NCI-H2171 (cell line): ENCODE measurements around the gene TBL1Y.
"Not testable (repeated sequence)": the region's sequence is repeated elsewhere in the genome, so short reads cannot be mapped to it uniquely, and the experiment has no call there.

ENCODE experiments used
- DNase-seq: peaks from one replicate; lab custom pipeline; 2025; lab: John Stamatoyannopoulos, UW

TBL1Y gene

GRCh38 chrY:6910372-6911252, at the start of gene TBL1Y:
Gene TBL1Y, plus strand, starts transcription at chrY:6910697. Its CDS starts 114,388 bp downstream, at chrY:7025085.
- no peak for DNase-seq

GRCh38 chrY:6894496-6894895, 16.0 kb upstream of the TBL1Y start:
- no peak for DNase-seq

GRCh38 chrY:6895236-6895635, 15.3 kb upstream of the TBL1Y start:
- no peak for DNase-seq

DNA sequence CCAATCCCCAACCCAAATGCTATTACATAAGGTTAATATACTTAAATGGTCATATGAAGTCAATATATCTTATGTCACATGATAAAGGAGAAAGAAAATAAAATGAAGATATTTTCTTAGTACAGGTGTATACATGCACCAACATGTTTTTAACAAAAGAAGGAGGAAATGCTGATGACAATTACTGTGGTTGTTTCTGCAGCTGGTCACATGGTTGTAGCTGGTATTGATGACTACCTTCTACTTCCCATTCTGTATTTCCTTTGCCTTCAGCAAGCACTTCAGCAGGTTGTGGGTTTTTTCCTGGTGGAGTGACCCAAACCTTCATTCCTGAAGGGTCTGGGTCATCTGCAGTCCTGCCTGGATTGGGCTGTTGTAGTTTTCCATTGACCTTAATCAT, 8.4 kb upstream of the TBL1Y start:
- not testable (repeated sequence) for DNase-seq

DNA sequence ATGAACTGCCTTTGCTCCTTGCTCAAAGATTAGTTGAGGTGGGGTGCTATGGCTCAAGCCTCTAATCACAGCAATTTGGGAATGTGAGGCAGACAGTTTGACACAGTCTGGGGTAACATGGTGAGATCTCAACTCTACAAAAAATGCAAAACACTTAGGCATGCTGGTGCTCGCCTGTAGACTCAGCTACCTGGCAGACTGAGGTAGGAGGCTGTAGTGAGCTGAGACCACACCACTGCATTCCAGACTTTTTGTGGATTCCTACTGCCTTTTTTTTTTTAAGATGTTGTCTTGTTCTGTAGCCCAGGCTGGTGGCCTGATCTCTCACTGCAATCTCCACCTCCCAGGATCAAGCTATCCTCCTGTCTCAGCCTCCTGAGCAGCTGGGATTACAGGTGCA, 2.9 kb upstream of the TBL1Y start:
- no peak for DNase-seq

GRCh38 chrY:6908021-6908420, 2.5 kb upstream of the TBL1Y start:
- DNase-seq = not testable (repeated sequence)

DNA sequence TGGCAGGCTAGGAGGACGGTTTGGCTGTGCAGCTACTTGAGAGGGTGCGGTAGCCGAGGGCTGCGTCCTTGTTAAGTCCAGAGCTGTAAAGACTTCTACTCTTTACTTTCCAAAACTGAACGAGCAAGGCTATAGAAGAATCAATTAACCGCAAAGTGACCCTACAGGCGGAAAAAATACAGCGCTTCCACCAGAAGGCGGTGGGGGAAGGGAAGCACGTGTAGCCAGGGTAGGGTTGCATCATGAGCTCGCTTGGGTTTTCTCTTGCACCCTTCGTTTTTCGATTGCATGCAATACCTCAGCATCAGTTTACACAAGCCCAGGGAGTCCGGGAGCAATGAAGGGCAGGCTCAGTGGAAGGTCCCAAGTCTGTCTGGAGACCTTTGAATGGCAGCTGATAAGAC, 1.4 kb upstream of the TBL1Y start:
- DNase-seq = no peak

DNA sequence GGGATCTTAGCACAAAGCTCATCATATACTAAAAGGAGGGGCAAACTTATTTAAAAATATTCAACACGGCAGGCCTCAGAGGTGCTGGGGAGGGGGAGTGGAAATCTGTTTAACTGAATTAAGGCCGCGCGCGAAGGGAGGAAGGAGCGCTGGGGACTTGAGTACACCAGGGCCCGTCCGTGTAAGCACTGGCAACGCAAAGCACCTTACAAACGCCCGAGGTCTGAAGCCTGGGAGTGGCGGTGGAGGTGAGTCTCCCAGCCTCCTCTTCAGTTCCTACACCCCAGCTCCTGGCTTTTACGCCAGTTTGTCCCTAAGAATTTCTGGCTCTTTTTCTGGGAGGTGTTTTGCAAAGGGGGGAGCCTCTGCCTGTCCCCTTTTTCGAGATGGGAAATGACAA, 641 bp upstream of the TBL1Y start:
- no peak for DNase-seq

DNA sequence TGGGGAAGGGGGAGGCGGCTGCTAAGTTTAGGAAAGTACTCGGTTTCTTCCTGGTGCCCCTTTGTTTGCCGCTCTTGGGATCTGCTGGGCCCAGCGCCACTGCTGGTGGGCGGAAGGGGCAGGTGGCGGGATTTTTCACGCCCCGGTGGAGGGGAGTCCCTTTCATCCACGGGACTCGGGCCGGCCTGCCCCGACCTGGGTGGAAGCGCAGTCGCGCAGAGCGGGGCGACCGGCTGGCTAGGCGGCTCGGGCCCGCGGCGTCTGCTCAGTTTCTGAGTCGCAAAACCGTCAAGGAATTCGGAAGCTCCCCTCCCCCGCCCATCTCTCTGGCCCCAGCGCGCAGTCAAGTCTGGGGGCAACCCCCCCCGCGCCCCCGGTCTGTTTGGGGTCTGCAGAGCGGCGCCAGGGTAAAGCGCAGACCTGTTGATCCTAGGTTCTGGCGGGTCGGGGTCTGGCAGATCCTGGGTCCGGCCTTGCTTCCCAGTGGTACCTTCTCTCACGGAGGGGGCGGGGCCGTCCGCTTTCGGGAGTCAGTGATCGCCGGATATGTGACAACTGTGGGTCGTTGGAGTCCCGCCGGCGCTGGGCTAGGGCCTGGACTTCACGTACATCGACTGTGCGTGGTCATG, 870 bp downstream of the TBL1Y start, which contains the start of gene AMELY:
Gene AMELY, minus strand, starts transcription at position 500 of the 629 bp plus-strand sequence. CDS start 39,144 bp downstream, outside the sequence.
- no peak for DNase-seq

DNA sequence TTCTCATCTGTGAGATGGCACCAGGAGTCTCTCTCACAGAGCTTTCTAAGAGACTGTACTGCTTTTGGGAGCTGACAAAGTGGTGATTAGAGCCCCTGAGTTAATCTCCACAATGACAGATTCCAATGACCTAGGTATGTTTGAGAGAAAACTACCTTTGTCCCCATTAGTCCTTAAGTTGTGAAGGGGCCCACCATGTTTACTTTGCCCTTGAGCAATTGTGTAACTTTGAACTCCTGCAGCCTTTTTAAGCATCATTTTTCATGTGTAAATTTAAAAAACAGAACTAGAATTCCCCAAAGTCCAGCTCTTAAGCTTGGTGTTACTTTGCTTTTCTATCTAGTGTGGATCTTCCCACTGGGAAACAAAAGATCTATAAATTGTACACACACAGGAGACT, 2.9 kb downstream of the TBL1Y start:
- DNase-seq = no peak

GRCh38 chrY:6921061-6921460, 10.6 kb downstream of the TBL1Y start:
- DNase-seq = no peak

GRCh38 chrY:6928265-6928664, 17.8 kb downstream of the TBL1Y start:
- no peak for DNase-seq

DNA sequence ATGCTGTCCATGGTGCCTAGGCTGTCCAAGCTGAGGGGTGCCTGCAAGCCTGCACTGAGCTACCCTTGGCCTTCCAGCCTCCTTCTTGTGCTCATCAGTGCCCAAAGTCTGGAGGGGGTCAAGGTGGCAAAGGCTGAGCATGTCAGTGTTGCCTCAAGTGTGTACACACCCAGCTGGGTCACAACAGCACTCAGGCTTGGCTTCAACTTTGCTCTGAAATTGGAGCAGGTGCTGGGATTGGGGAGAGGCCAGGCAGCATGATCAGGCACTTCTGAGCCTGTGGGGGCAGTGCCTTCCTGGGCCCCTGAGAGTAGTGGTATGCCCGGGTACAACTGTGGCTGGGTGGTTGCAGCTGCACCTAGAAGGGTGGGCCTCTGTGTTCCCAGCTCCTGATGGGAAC, 18.7 kb downstream of the TBL1Y start:
- no peak for DNase-seq

DNA sequence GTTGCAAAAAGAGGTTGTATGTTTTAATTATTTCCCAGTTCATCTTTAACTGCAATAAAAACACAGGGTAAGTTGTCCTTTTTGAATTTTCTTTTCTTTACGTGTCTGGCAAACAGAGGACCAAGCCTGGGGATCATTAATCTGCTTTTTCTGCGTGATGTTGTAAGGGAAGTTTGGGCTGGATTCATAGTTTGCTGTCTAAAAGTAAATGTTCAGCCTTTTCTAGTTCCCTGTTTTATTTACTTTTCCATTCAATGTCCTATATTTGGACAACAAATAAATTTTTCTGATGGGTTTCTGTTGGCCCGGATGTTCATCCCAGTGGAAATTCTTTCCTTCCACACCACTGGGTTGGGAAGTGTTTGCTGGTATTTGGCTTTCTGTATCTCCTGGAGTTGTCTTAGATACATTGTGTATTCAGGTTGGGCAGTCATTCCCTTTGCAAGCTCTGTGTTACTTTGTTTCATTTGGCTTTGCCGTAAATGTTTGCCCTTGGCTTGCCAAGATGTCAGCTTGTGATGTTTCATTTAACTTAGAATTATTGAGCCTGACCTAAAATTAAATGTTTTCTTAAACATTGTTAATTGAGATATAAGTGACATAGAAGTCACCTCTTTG, 21.4 kb downstream of the TBL1Y start:
- no peak for DNase-seq

DNA sequence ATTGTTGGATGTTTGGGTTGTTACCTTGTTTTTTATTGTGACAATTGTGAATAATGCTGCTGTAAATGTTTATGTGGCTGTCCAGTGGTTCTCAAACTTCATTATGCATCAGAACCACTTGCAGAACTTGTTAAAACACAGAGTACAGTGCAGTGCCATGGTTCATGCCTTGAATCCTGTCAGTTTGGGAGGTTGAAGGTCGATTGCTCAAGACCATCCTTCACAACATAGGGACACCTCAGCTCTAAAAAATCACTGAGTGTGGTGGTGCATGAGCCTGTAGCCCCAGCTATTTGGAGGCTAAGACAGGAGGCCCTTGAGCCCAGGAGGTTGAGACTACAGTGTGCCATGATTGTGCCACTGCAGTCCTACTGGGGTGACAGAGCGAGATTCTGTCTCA, 25.0 kb downstream of the TBL1Y start:
- DNase-seq = no peak

DNA sequence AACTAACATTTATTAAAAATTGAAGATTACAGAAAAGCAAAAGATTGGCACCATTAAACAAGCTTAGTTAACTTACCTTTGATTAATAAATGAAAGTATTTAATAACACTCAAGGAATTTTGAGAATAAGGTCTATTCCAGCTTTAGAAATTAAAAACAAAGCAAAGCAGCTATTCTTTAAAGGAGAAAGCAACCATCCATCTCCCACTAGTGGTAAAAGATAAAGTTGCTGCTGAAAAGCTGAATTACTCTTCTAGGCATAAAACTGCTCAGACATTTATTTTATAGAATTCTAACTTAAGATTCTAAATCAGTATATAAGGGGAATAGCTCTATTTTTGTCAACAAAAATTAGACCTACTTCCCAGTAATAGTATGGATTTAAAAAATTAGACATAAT, 37.2 kb downstream of the TBL1Y start:
- no peak for DNase-seq

DNA sequence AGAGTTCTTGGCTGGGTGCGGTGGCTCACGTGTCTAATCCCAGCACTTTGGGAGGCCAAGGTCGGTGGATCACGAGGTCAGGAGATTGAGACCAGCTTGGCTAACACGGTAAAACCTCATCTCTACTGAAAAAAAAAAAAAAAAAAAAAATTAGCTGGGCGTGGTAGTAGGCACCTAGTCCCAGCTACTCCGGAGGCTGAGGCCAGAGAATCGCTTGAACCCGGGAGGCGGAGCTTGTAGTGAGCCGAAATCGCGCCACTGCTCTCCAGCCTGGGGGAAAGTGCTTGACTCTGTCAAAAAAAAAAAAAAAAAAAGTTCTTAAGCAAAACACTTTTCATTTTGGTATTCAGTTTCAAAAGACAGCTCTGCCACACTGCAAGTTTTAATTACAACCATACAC, 37.9 kb downstream of the TBL1Y start:
- DNase-seq = no peak

DNA sequence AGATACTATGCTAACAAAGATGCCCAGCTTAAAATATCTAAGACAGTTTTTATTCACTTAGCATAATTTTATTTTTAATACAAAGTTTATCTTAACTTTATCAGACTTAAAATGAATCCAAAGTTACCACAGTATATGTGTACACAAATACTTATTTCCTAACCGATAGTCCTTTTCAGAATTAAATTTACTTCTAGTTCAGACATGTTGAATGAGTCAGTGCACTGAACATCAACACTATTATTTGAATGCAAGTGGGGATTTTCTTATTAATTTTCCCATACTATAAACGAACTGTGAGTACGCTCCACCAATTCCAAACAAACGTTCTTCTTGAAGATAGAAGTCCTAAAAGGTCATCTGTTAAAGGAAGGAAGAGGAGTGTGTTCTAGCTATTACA, 39.5 kb downstream of the TBL1Y start:
- DNase-seq = no peak

DNA sequence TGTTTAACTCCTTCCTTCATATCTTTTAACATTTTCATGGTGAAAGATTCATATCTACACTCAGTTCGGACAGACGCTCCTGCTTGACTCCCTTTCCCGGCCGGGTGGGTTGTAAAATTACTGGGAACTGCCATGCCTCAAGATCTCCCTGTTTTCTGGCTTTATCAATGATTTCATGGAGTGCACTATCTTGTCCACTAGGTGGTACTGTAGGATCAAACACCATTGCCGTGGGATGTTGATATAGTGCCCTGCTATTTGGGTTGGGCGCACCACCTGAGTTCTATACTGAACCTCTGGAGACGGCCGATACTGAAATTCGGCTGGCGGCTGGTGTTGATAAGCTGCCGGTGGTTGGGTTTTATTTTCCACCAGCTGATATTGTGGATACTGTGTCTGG, 54.2 kb downstream of the TBL1Y start:
- DNase-seq = peak; percentile 11

GRCh38 chrY:6966521-6966920, 56.0 kb downstream of the TBL1Y start:
- no peak for DNase-seq

GRCh38 chrY:6967736-6968135, 57.2 kb downstream of the TBL1Y start:
- no peak for DNase-seq

DNA sequence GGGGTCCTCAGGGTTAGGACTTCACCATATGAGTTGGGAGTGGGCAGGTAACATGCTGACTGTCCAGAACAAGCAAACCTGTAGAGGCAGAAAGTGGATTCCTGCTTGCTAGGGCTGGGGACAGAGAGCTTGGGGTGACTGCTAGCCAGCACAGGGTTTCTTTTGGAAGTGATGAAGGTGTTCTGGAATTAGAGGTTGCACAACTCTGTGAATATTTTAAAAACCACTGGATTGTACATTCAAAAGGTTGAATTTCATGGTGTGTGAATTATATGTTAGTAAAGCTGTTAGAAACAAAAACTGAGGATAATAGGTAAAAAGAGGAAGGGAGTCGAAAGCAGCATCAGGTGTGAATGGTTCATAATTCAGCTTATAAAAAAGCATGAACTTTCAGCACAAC, 57.7 kb downstream of the TBL1Y start:
- no peak for DNase-seq

GRCh38 chrY:6972271-6972887, 61.9 kb downstream of the TBL1Y start:
- no peak for DNase-seq
